Prostate gland (tissue), 2 donors: ENCODE results near the gene CNPY4.

ENCODE experiments used
- POLR2A ChIP-seq: fragments of 450-650 bp; IDR thresholded peaks from one replicate; pipeline ENCODE4 v1.6.1; 2016; ENCODE audit warnings: antibody characterized with exemption, mild to moderate bottlenecking
- TF ChIP-seq, protein P1 (sequence below), 4 experiments: fragments of 200-600 bp in 2 of 4; fragments of 450-650 bp in 2 of 4; sonication (generic) in 2 of 4; IDR thresholded peaks; 1 replicate in 3 of 4; 2 replicates in 1 of 4; pipeline ENCODE4 v1.5.1; 2016 to 2019; ENCODE audit warnings: antibody characterized with exemption in 4 of 4, mild to moderate bottlenecking in 2 of 4, moderate library complexity in 2 of 4

DNA sequence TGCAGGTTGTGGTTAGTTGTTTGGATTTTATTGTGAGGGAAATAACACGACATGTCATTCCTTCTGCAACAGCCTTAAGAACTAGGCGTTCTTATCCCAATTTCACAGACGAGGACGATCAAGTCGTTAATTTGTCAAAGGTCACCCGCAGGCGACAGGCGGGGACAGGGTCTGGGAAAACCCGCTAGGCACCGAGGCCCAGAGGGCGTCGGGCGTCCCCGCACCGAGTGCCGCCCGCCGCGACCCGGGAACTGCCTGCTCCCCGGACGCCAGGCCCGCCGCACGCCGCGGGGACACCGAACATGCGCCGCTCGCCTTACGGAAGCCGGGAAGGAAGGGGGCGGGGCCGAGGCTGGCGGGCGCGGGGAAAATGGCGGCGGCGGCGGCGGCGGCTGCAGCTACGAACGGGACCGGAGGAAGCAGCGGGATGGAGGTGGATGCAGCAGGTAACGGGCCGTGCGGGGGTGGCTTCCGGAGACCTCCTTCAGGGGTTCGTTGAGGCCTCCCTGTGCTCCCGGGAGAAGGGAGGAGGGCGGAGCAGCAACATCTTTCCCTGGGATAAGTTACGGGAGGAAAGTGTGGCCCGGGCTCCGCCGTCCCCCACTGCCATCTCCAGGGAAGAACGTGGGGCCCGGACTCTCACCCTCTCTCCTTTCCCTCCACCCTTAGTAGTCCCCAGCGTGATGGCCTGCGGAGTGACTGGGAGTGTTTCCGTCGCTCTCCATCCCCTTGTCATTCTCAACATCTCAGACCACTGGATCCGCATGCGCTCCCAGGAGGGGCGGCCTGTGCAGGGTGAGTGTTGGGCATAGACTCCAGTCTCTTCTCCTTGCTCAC is 30.6 kb upstream of the CNPY4 start, which contains the start of gene COPS6:
- TF ChIP-seq, protein P1, sequence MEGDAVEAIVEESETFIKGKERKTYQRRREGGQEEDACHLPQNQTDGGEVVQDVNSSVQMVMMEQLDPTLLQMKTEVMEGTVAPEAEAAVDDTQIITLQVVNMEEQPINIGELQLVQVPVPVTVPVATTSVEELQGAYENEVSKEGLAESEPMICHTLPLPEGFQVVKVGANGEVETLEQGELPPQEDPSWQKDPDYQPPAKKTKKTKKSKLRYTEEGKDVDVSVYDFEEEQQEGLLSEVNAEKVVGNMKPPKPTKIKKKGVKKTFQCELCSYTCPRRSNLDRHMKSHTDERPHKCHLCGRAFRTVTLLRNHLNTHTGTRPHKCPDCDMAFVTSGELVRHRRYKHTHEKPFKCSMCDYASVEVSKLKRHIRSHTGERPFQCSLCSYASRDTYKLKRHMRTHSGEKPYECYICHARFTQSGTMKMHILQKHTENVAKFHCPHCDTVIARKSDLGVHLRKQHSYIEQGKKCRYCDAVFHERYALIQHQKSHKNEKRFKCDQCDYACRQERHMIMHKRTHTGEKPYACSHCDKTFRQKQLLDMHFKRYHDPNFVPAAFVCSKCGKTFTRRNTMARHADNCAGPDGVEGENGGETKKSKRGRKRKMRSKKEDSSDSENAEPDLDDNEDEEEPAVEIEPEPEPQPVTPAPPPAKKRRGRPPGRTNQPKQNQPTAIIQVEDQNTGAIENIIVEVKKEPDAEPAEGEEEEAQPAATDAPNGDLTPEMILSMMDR (IDR thresholded peaks at IDR 0.05) = peak in 2 of 4 experiments; percentile 3 to 31
- TF ChIP-seq POLR2A = no peak
